ENCODE measurements around the gene HCAR3.
"Not testable (repeated sequence)": the region's sequence is repeated elsewhere in the genome, so short reads cannot be mapped to it uniquely, and the experiment has no call there.

- TF ChIP-seq POLR2AphosphoS5 (IDR thresholded peaks at IDR 0.05; ENCODE audit: borderline replicate concordance, low read depth, low read length); EZH2 (IDR thresholded peaks at IDR 0.05); FOXP2 (optimal IDR thresholded peaks at IDR 0.05; ENCODE audit: control extremely low read depth, extremely low read length, insufficient read depth): not testable (repeated sequence)
Observed at GRCh38 chr12:122709287-122709686, 7.3 kb downstream of the HCAR3 start.

Measured in SK-N-MC (cell line).